ENCODE data around the gene ATP5F1D. TPM values are rescaled to one million over a fixed set of nuclear protein-coding genes. Genes with fewer than 3 reads are reported as not detected.

The ATP5F1D gene
- total and polyA plus RNA-seq, 2 of the 13 experiments (the other 11 are each of a cell fraction or from before 2014, with no cell fraction given), result 39.4 to 78.7 TPM

DNA sequence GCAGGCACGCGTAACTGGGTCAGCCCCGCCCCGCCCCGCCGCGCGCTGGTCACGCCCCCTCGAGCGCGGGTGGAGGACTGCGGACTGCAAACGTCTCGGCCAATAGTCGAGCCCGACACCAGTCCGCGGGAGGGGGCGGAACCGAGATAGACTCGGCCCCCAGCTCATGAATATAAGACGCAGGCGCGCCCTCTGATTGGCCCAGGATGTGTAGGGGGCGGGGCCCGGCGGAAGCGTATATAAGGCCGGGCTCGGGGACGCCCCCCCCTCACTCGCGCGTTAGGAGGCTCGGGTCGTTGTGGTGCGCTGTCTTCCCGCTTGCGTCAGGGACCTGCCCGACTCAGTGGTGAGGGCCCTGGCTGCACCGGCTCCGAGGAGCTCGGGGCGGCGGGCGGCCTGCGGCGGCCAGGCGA, 27.5 kb downstream of the ATP5F1D start, which contains the start of gene CIRBP (continued):
- TF ChIP-seq, protein P1, sequence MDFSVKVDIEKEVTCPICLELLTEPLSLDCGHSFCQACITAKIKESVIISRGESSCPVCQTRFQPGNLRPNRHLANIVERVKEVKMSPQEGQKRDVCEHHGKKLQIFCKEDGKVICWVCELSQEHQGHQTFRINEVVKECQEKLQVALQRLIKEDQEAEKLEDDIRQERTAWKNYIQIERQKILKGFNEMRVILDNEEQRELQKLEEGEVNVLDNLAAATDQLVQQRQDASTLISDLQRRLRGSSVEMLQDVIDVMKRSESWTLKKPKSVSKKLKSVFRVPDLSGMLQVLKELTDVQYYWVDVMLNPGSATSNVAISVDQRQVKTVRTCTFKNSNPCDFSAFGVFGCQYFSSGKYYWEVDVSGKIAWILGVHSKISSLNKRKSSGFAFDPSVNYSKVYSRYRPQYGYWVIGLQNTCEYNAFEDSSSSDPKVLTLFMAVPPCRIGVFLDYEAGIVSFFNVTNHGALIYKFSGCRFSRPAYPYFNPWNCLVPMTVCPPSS (IDR thresholded peaks at IDR 0.05), result no peak
- TF ChIP-seq KAT2B (IDR thresholded peaks at IDR 0.05; ENCODE audit: borderline replicate concordance, low read depth, low read length), result no peak
- TF ChIP-seq, protein P2, sequence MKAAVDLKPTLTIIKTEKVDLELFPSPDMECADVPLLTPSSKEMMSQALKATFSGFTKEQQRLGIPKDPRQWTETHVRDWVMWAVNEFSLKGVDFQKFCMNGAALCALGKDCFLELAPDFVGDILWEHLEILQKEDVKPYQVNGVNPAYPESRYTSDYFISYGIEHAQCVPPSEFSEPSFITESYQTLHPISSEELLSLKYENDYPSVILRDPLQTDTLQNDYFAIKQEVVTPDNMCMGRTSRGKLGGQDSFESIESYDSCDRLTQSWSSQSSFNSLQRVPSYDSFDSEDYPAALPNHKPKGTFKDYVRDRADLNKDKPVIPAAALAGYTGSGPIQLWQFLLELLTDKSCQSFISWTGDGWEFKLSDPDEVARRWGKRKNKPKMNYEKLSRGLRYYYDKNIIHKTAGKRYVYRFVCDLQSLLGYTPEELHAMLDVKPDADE (CRISPR knock-in tag; IDR thresholded peaks at IDR 0.05), result peak; percentile 81; the same call in 1 of the 2 replicates
- no peak for TF ChIP-seq ZNF317 (CRISPR knock-in tag; IDR thresholded peaks at IDR 0.05)
- TF ChIP-seq, protein P3, sequence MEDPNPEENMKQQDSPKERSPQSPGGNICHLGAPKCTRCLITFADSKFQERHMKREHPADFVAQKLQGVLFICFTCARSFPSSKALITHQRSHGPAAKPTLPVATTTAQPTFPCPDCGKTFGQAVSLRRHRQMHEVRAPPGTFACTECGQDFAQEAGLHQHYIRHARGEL (CRISPR knock-in tag; IDR thresholded peaks at IDR 0.05), result no peak
- no peak for TF ChIP-seq RAD21 (CRISPR knock-in tag; IDR thresholded peaks at IDR 0.05)
- TF ChIP-seq MIER3 (CRISPR knock-in tag; IDR thresholded peaks at IDR 0.05; ENCODE audit: borderline replicate concordance), result no peak
- TF ChIP-seq SRY (CRISPR knock-in tag; IDR thresholded peaks at IDR 0.05), result no peak
- TF ChIP-seq, protein P4, sequence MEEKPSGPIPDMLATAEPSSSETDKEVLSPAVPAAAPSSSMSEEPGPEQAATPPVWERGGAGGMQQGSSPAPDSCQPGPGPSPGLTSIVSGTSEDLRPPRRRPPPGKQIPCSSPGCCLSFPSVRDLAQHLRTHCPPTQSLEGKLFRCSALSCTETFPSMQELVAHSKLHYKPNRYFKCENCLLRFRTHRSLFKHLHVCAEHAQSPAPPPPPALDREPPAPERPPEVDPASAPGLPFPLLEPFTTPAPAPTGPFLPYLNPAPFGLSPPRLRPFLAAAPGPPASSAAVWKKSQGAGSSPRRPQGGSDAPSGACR (CRISPR knock-in tag; IDR thresholded peaks at IDR 0.05), result no peak
- no peak for TF ChIP-seq RORA (CRISPR knock-in tag; IDR thresholded peaks at IDR 0.05)
- TF ChIP-seq STAT5B (CRISPR knock-in tag; IDR thresholded peaks at IDR 0.05), result no peak
- peak; percentile 100 for TF ChIP-seq RBFOX2 (IDR thresholded peaks at IDR 0.05; ENCODE audit: low read depth, low read length)
- TF ChIP-seq CEBPG (CRISPR knock-in tag; IDR thresholded peaks at IDR 0.05), result no peak
- TF ChIP-seq, protein P5, sequence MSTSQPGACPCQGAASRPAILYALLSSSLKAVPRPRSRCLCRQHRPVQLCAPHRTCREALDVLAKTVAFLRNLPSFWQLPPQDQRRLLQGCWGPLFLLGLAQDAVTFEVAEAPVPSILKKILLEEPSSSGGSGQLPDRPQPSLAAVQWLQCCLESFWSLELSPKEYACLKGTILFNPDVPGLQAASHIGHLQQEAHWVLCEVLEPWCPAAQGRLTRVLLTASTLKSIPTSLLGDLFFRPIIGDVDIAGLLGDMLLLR (CRISPR knock-in tag; IDR thresholded peaks at IDR 0.05), result no peak
- TF ChIP-seq NFKBIZ (CRISPR knock-in tag; IDR thresholded peaks at IDR 0.05), result no peak
- no peak for TF ChIP-seq ARID2 (CRISPR knock-in tag; IDR thresholded peaks at IDR 0.05; ENCODE audit: borderline replicate concordance)
- TF ChIP-seq, protein P6, sequence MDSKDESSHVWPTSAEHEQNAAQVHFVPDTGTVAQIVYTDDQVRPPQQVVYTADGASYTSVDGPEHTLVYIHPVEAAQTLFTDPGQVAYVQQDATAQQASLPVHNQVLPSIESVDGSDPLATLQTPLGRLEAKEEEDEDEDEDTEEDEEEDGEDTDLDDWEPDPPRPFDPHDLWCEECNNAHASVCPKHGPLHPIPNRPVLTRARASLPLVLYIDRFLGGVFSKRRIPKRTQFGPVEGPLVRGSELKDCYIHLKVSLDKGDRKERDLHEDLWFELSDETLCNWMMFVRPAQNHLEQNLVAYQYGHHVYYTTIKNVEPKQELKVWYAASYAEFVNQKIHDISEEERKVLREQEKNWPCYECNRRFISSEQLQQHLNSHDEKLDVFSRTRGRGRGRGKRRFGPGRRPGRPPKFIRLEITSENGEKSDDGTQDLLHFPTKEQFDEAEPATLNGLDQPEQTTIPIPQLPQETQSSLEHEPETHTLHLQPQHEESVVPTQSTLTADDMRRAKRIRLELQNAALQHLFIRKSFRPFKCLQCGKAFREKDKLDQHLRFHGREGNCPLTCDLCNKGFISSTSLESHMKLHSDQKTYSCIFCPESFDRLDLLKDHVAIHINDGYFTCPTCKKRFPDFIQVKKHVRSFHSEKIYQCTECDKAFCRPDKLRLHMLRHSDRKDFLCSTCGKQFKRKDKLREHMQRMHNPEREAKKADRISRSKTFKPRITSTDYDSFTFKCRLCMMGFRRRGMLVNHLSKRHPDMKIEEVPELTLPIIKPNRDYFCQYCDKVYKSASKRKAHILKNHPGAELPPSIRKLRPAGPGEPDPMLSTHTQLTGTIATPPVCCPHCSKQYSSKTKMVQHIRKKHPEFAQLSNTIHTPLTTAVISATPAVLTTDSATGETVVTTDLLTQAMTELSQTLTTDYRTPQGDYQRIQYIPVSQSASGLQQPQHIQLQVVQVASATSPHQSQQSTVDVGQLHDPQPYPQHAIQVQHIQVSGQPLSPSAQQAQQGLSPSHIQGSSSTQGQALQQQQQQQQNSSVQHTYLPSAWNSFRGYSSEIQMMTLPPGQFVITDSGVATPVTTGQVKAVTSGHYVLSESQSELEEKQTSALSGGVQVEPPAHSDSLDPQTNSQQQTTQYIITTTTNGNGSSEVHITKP (CRISPR knock-in tag; IDR thresholded peaks at IDR 0.05; ENCODE audit: low read depth), result 0 out of 2 replicates have a peak, but pooled peaks have one; percentile 6
- no peak; the same call in 1 of the 2 replicates for TF ChIP-seq PAX8 (CRISPR knock-in tag; IDR thresholded peaks at IDR 0.05; ENCODE audit: borderline replicate concordance)
- no peak for TF ChIP-seq ZNF382 (CRISPR knock-in tag; IDR thresholded peaks at IDR 0.05; ENCODE audit: borderline replicate concordance)
- no peak for TF ChIP-seq ZNF446 (CRISPR knock-in tag; IDR thresholded peaks at IDR 0.05)
- TF ChIP-seq, protein P7, sequence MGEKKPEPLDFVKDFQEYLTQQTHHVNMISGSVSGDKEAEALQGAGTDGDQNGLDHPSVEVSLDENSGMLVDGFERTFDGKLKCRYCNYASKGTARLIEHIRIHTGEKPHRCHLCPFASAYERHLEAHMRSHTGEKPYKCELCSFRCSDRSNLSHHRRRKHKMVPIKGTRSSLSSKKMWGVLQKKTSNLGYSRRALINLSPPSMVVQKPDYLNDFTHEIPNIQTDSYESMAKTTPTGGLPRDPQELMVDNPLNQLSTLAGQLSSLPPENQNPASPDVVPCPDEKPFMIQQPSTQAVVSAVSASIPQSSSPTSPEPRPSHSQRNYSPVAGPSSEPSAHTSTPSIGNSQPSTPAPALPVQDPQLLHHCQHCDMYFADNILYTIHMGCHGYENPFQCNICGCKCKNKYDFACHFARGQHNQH (CRISPR knock-in tag; IDR thresholded peaks at IDR 0.05), result no peak
- TF ChIP-seq TCF12 (IDR thresholded peaks at IDR 0.05), result no peak
- TF ChIP-seq TCF12 (CRISPR knock-in tag; IDR thresholded peaks at IDR 0.05), result no peak
- TF ChIP-seq AGO2 (optimal IDR thresholded peaks at IDR 0.05; ENCODE audit: low read depth, low read length), result no peak

Measured in HepG2 (cell line).